Measurements from ENCODE around the gene FUT1.
"Not testable (repeated sequence)": the region's sequence is repeated elsewhere in the genome, so short reads cannot be mapped to it uniquely, and the experiment has no call there.

FUT1 gene

DNA sequence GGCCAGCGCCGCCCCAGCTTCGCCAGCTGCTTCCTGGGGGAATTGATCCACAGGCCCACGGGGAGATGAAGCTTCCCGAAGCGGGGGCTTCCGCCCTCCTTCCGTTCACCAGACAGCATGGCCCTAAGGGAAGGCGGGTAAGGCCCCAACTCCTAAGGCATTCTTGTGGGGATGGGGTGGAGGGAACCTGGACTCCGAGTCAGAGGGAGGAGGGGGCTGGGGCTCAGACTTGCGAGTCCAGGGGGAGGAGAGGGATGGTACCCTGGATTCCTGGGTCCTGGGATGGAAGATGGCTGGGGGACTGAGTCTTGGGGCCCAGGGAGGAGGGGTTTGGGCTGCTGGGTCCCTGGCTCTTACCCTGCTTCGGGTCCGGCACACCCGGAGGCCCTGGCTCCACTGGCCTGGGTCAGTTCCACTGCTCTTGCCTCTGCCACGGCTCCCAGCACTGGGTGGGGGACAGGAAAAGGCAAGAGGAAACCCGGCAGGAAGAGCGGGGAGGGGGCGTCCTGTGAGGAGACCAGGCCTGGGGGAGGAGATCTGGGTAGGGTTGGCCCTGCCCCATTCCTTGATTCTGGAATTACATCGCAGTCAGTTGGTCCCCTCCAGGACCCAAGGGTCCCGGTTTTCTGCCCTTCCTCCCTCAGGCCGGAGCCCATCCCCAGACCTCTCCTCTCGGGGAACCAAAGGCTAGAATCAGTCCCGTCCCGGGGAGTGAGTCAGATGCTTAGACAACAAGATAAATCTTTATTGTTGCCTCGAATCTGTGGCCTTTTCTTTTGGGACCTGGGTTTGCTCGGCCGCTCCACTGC, 12.1 kb downstream of the FUT1 start, which contains the start of gene RASIP1:
TSS of gene RASIP1 (minus strand) at position 447 of the 809 bp plus-strand sequence. CDS start at position 119, 328 bp downstream.
- no peak for DNase-seq

DNA sequence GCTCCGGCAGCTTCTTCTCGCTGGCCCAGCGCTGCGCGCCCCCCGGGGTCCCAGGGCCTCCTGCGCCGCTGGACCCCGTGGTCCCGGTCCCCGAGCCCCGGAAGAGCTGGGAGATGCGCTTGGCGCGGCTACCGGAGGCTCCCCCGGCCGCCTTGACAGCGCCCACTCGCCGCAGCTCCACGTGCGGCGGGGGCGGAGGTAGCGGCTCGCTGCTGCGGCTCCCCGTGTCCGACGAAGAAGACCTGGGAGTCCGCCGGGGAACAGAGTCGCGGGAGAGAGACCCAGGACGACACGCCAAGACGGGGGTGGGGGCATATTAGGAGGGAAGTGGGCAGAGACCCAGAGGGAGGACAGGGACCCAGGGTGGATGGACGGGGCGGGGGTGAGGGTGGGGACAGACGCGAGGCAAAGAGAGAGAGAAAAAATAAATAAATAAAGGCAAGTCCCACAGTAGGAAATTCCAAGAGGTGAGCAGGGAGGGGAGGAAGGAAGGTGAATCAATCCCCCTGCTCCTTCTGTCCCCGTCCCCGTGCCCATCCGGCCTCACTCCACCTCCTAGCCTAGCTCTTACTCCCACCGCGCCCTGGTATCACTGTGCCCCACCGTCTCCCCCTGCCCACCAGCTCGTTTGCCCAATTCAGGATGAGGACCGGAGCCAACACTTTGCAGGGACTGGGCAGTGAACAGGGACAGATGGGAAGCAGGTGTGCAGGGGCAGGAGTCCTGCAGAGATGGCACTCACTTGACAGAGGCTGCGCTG, 12.9 kb downstream of the FUT1 start:
- peak in 2 of 3 donors; percentile 20 to 32 for DNase-seq

DNA sequence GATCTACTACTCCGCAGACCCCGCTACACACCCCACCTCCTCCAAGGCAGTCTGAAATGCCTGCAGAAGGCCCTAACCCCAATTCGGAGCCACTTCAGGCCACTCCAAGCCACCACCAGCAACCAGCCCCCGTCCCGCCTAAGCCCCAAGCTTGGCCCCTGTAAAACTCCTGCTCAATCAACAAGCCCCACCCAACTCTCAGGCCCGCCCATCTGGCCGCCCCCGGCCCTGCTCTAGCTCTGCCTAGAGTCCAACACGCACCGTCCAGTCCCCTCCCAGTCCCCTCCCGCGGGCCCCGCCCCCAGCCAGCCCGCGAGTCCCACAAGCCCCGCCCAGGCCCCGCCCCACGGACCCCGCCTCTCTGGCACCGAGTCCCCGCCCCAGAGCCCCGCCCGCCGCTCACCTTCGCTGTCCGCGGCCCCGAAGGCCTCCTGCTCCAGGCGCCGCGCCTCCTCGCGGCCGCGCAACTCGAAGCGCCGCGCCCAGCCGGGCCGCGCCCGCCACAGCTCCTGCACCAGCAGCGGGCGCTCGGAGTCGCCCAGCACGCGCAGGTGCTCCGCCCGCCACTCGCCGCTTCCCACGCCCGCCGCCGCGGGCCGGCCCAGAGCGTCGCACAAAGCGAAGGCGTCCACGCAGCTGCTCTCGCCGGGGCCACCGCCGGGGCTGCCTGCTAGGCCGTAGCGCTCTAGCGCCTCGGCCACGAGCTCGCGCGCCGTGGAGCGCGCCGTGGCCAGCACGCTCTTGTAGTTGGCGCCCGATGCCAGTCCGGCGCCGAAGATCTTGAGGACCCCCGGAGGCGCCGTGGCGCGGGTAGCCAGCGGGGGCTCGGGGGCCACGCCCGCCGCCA, 13.7 kb downstream of the FUT1 start:
- DNase-seq: peak; percentile 85 to 98 (median 92)

DNA sequence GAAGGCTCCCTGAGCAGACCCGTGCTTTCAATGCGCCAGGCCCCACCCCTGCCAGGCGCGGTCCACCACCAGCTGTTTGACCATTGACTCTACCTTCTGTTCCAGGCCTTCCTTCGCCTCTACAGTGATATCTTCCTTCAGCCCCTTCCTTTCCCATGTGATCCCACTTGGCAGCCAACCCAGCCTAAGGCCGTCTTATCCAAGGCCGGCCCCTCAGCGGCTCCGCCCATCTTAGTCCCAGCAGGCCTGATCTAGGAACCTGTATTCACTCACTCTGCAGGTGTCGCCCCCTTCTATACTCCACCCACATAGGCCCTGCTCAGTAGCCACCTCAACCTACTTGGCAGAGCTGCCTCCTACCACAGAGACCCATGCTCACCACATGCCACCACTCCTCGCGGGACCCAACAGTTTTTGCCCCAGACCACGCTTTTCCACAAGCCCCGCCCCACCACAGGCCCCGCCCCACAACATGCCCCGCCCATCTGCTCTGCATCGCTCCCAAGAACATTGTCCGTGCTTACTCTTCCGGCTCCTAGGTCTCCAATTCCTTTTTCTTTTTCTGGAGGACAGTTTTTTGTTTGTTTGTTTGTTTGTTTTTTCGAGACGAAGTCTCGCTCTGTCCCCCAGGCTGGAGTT, 15.0 kb downstream of the FUT1 start:
- DNase-seq: no peak

DNA sequence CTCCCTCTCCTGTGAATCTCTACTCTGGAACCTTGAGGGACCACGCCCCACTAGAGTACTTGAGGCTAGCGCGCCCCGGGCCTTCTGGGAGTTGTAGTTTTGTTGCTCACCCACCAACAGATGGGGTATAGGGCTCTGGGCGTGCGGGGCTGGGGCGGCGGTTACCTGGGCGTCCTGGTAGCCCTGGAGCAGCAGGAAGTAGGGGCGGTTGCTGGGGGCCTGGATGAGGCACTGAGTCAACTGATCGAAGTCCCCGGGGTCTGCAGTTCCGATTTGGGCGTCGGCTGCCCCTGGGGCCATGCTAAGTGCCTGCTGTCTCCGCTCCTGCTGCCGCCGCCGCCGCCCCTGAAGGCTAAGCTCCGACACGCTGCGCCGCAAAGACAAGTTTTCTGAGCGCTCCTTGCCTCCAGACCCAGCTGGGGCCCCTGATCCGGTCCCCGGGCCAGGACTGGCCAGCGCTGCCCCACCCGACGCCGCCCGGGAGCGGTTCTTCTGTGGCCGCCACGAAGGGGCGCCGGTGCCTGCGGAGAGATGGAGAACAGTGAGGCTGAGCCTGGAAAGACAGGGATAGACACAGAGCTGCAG, 17.3 kb downstream of the FUT1 start:
- no peak for DNase-seq

DNA sequence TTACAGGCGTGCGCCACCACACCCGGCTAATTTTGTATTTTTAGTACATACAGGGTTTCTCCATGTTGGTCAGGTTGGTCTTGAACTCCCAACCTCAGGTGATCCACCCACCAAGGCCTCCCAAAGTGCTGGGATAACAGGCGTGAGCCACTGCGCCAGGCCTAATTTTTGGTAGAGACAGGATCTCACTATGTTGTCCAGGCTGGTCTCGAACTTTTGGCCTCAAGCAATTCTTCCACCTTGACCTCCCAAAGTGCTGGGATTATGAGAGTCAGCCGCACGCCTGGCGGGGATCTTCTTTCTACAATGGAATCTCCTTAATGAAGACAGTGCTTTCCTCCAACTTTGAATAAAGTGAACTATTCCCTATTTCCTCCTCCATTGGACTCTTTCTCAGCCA, 17.8 kb downstream of the FUT1 start:
- DNase-seq: no peak

DNA sequence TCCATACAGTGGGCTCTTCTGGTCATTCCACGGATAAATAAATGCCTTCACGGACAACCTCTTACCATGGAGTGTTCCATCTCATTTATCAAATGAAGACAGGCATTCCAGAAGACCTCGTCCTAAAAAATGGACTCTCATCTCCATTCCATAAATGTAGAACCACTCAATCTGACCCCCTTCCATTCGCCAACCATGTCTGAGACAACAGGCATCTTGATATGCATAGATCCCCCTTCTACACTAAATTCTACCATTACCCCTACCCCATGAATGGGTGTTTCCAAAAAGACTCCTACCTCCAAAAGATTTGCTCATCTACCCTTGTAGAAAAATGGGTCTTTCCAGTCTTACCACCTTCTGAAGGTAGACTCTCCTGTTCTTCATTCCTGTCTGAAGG, 21.0 kb downstream of the FUT1 start:
- DNase-seq: no peak

DNA sequence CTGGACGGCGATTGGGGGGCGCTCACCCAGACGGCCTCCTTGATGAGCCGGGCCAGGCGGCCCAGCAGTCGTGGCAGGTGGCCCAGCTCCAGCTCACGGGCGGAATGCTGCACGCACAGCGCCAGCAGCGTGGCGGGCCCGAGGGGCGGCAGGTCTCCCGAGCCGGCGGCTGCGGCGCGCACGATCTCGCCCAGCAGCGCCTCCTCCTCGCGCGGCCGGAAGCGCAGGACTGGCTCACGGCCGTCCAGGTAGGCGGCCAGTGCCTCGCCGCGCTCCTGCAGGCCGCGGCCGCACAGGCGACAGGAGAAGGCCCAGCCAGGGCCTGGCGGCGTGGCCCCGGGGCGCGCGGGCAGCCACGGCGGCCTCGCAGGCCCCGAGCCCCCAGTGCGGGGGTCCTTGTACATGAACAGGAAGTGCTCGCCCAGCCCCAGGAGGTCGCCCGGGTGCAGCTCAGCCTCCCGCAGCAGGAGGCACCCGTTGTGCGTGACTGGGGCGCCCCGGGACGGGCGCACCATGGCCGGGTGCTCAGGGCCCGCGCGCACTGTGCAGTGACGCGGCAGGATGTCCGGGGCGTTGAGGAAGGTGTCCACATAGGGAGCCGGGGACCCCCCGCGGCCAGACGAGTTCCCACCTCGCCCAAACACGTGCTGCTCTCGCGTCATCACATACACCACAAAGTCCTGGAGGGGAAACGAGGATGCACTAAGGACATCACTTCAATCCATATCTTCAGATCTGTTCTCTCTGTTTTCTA, 23.4 kb downstream of the FUT1 start:
- no peak for DNase-seq

DNA sequence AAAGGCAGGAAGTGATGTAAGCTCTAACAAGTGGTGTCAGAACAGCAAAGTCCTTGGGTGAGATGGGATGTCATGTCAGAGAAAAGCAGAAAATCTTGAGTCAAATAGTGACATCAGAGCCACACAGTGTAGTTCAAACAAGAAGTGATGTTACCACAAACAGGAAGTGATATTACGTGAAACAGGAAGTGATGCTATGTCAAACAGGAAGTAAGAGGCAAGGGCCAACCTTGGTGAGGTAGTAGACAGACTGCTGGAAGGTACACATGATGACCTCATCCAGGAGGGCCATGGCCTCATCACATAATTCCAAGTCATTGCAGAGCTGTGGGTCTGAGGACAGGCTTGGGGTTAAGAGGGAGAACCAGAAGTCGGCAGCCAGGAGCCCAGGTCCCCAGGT, 25.9 kb downstream of the FUT1 start:
- peak; percentile 26 to 68 (median 58) for DNase-seq

DNA sequence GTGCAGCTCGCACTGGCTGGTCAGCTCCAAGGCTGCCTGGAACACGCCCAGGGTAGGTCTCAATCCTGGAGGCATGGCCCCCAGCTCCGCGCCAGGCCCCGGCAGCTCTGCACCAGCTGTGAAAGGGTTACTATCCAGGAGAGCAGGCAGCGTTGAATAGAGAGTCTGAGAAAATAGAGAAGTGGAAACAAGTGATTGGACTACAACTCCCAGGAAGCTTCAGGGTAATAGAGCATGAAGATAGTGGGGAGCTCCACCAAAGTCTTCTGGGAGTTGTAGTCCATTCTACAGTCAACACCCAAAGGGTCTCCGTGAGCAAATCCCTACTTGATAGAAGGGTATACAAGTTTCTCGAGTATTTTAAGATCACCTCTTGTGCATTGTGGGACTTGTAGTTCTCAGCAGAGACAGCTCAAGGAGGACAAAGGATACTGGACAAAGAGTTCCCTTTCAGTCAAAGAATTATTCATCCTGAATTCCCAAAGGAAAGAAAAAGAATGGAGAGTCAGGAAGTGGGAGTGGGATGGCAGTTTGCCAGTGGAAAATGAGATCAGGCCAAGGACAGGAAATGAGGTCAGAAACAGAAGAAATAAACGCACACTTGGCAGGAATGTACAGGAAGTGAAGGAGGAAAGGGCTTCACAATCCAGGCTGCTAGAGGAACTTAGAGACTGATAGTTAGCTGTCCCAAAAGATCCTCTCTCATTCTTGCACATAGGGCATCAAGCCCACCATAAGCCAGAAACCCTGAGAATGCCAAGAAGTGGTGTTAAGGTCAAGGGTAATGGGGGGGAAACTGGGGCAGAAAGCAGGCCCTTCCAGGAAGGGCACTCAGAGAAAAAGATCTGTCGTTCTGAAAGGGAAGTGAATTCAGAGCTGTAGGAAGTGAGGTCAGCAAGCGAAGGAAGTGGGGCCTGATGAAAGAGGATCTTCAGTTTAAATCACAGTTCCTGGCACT, 27.4 kb downstream of the FUT1 start:
- DNase-seq: peak; percentile 65 to 74 (median 70)

DNA sequence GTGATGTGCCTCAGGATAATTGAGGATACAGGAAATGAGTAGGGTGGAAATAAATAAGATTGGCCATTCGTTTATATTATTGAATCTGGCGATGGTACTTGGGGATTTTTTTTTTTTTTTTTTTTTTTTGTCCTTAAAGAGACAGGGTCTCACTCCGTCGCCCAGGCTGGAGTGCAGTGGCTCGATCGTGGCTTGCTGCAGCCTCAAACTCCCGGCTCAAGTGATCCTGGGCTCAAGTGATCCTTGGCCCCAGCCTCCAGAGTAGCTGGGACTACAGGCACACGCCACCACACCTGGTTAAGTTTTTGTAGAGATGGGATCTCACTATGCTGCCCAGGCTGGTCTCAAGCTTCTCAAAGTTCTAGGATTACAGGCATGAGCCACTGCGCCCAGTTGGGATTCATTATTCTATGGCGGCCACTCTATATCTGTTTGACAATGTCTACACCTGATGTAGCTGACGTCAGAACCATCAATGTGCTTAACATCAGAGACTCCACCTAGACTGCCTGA, 30.2 kb downstream of the FUT1 start:
- no peak for DNase-seq

DNA sequence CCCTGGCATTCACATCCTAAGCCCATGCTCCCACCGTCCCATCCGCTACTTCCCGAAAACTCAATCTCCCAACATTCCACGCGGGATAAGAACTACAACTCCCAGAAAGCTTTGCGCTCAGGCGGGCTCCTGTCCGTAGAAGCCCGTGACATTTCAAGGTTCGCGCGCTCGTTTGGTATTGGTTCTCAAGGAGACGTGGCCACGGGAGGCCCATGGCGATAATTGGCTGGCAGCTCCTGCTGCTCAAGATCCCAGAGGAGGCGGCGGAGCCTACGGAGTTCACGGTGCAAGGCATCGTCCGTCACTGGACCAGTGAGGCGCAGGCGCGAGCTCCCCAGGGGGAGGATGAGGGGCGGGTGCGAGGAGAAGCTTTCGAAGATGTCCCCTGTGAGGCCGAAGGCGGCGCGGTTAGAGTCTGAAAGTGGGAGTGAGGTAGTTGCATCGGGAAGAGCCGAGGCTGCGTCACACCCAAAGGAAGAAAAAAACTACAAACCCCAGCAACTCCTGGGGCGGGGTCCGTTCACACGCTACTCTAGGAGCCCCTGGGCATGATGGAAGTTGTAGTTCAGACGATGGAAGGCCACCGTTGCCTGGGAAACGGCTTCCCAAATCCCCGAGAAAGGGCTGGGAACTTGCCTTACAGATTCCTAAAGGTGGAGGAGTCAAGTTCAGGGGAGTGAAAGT, 31.7 kb downstream of the FUT1 start:
- peak; percentile 95 to 97 (median 97) for DNase-seq

DNA sequence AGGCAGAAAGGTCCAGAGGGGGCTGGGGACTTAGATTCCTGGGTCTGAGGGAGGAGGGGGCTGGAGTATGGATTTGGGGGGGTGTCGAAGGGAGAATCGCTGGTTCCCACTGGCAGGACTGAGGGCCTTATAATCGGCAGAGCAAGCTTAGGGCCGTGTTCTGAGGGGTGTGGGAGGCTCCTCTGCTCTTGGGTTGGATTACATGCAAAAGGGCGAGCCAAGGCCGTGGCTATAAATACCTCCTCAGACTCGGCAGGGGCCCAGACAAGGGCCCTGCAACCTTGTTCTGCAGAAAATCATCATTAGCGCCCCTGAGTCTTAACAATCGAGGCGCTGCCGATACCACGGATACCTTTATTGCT, 32.2 kb downstream of the FUT1 start:
- DNase-seq: no peak

DNA sequence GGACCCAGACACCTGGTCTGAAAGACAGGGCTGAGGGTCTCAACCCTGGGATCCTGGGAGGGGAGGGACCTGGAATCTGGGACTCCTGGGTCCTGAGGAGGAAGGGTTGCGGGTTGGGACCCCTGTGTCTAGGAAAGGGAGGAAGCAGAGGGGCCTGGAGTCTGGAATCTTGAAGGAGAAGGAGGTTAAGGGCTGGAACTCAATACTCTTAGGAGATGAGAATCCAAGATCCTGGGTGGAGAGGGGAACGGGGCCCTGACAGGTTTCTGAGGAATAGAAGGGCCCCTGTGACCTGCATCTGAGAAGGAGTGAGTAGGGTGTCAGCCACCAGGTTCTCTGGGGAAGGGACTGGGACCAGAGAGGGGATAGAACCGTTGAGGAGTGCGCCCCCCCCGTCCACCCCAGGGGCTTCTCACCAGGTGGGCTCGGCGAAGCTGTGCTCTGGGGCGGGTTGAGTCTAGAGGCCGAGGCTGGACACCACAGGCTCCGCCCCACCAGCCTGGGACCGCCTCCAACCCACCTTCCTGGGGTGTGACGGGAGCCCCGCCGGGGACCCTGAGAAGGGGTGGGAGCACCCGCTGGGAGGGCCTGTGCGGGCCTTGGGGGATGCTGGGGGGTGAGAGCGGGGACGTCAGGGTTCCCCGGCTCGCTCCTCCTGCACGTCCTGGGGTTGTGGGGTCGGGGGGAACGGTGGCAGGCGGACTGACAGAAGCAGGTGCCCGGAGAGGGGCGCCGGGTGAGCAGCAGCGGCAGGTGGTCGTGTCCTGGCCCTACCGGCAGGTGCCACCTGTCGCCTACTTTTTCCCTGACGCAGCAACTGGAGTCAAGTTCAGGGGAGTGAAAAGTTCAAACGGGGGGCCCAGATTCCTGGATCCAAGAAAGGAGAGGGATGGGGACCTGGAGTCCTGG, 32.9 kb downstream of the FUT1 start, which contains the start of gene MAMSTR:
TSS of gene MAMSTR (minus strand) at position 463 of the 909 bp plus-strand sequence. CDS start 694 bp downstream, outside the sequence.
- no peak for DNase-seq

DNA sequence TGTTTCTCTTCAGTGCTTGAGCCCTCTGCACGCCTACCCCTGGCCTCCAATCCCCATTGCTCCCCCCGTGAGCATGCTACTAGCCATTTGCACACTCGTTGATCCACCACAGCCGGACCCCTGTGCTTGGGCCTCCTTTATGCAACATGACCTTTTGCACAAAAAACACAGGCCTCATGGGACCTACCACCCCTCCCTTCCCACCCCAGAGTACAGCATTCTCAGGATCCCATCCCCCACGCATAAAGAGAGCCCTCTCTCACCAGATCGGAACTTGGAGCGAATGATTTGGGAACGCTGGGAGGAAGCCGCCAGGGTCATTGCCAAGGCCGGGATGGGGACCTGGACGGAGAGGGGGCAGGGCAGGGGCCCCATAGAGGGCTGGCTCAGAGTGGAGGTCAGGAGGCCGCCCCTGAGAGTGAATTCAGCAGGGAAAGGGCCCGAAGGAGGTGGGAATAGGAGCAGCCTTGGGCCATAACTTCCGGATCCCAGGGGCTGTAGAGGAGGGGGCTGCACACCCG, 33.7 kb downstream of the FUT1 start:
- DNase-seq: no peak

DNA sequence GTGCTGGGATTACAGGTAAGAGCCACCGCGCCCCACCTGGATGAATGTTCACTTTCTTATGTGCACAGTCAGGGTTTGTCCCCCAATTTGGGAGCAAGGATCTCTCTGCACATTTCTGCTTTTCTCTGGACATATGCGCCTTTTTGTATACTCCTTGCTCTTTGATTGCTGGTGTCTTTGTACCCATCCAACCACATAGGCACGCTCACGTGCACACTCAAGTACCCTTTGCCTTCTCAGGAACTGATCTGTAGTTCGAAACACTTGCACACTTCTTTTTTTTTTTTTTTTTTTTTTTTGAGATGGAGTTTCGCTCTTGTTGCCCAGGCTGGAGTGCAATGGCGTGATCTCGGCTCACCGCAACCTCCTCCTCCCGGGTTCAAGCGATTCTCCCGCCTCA, 34.3 kb downstream of the FUT1 start:
- DNase-seq: not testable (repeated sequence)

DNA sequence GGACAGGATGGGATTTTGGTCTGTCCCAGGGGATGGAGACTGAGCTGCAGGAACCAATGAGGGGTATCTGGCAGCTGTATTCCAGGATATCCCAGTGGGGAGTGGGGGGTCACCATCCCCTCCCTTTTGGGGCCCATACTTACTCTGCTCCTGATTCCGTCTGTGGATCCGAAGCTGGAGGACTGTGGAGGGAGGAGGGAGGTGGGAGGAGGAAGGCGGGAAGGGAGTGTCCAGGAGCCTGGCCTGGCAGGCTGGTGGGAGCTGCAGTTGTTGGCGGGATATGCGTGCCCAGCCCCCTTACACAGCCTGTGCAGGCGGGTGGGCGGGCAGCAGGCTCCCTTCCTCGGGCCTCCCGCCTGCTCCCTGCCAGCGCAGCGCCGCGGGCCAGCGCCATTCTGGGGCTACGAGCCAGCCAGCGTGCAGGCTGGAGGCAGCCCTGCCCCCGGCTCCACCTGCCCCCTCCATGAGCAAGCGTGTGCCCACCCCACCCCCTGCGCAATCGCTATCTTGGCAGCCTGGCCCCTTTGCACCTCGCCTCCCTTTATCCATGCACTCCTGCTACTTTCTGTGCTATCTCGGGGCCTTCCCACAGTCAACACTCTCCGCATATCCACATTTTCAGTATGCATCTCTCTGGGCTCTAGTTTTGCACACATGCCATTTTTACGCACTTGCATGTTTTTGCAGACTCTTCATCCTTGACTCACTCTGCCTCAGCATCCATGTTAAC, 35.7 kb downstream of the FUT1 start:
- no peak for DNase-seq

Data from suppressor macrophage treated with lipopolysaccharide for 1 hour (primary cell).